ENCODE measurements around the gene TNFSF8. TPM values are rescaled to one million over a fixed set of nuclear protein-coding genes. Genes with fewer than 3 reads are reported as not detected.

Gene TNFSF8
- total RNA-seq, 1 donor from 2014 or later, result 1.0 TPM

DNA sequence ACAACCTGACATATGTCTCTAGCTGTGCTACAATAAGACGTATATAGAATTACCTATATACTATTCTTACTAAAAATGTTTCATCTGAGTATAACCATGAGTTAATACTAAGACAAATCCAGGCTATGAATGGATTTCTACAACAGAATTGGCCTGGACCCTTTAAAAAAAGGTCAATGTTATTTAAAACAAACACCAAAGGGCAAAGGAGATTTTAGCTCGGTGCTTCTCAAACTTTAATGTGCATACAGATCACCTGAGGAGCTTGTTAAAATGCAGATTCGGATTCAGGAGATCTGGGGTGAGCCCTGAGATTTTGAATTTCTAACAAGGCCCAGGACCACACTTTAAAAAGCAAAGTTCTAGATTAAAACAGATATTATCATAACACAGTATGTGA, 6.5 kb downstream of the TNFSF8 start:
- peaks cover 51% of the 10 kb centered on the region for H3K4me1 Mint-ChIP-seq
- CTCF ChIA-PET, result interaction anchor here (0.7 kb wide), 1 partner anchor 14 kb away, joined by 3 read pairs; no protein-coding TSS in a partner anchor
- DNase-seq, result no peak
- H3K4me3 Mint-ChIP-seq, result no peak overlapping the region
- TF ChIP-seq, protein P1, sequence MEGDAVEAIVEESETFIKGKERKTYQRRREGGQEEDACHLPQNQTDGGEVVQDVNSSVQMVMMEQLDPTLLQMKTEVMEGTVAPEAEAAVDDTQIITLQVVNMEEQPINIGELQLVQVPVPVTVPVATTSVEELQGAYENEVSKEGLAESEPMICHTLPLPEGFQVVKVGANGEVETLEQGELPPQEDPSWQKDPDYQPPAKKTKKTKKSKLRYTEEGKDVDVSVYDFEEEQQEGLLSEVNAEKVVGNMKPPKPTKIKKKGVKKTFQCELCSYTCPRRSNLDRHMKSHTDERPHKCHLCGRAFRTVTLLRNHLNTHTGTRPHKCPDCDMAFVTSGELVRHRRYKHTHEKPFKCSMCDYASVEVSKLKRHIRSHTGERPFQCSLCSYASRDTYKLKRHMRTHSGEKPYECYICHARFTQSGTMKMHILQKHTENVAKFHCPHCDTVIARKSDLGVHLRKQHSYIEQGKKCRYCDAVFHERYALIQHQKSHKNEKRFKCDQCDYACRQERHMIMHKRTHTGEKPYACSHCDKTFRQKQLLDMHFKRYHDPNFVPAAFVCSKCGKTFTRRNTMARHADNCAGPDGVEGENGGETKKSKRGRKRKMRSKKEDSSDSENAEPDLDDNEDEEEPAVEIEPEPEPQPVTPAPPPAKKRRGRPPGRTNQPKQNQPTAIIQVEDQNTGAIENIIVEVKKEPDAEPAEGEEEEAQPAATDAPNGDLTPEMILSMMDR (IDR thresholded peaks at IDR 0.05), result no peak
- H3K27ac Mint-ChIP-seq, result no peak overlapping the region
- intact Hi-C loops (cut with micrococcal nuclease), result no loop called here
- H3K9me3 Mint-ChIP-seq, result no peaks in the 10 kb centered on the region
- H3K27me3 Mint-ChIP-seq, result peaks cover 24% of the 10 kb centered on the region
- no peaks in the 10 kb centered on the region for H3K36me3 Mint-ChIP-seq (ENCODE audit: low read depth)
- ATAC-seq (ENCODE audit: low read depth), result no peak
- POLR2A ChIA-PET, result interaction anchor here (1.2 kb wide), 1 partner anchor 25 kb away, joined by 3 read pairs; no protein-coding TSS in a partner anchor

DNA sequence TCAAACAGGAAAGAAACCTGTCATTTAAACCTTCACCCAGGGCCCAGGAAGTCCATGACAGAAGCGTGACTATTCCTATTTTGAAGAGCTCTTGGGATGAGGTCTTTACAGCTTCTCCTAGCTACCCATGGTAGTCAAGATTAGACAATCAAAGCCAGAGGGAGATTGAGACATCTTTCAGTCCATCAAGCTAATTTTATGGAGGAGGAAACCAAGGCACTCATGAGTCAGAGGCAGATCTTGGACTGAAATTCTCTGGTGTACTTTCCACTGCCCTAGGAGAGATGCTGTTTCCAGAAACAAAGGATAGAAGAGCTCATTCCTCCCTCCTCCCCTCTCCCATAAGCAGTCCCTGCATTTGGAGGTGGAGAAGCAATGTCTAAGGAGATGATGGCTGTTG, 9.2 kb downstream of the TNFSF8 start:
- ChIA-PET POLR2A (interaction anchor here (0.6 kb wide), 1 partner anchor 225 kb away, joined by 5 read pairs; no protein-coding TSS in a partner anchor), CTCF (interaction anchor here (0.9 to 1.1 kb wide), 3 partner anchors 11 to 14 kb away, joined by 3 to 4 read pairs (median 3); no protein-coding TSS in a partner anchor)
- ATAC-seq (ENCODE audit: low read depth) (no peak), DNase-seq (no peak)
- intact Hi-C loops (cut with micrococcal nuclease), result no loop called here
- Mint-ChIP-seq H3K9me3 (no peaks in the 10 kb centered on the region), H3K4me1 (peaks cover 30% of the 10 kb centered on the region), H3K27ac (no peak overlapping the region), H3K36me3 (ENCODE audit: low read depth) (peaks cover 5% of the 10 kb centered on the region), H3K4me3 (no peak overlapping the region), H3K27me3 (peaks cover 17% of the 10 kb centered on the region)
- TF ChIP-seq, protein P1 (IDR thresholded peaks at IDR 0.05), result no peak

DNA sequence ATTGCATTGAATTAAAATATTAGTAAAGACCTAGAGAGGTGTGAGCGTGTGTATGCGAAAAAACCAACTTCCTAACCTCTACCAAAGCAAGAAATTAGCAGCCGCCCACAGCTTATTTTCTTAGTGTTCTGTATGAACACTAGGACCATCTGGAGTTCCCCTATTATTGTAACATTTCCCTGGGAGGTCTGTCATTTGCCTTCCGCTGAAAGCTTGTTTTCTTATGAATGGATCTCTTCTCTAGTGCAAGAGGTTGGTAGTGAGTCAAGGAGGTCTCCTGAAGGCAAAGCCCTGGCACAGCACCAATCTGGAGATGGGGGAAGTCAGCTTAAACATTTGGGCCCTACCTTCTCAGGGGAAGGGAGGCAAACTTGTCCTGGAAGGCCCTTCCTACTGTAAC, 10.8 kb downstream of the TNFSF8 start:
- ChIA-PET POLR2A (no interaction called here), CTCF (interaction anchor here (1.3 kb wide), 1 partner anchor 95 kb away, joined by 5 read pairs; no protein-coding TSS in a partner anchor)
- H3K4me3 Mint-ChIP-seq, result no peak overlapping the region
- ATAC-seq (ENCODE audit: low read depth), result no peak
- intact Hi-C loops (cut with micrococcal nuclease), result no loop called here
- peaks cover 16% of the 10 kb centered on the region for H3K4me1 Mint-ChIP-seq
- H3K36me3 Mint-ChIP-seq (ENCODE audit: low read depth), result peaks cover 5% of the 10 kb centered on the region
- DNase-seq, result no peak
- TF ChIP-seq, protein P1 (IDR thresholded peaks at IDR 0.05), result no peak
- peak overlapping the region; percentile 20 for H3K27ac Mint-ChIP-seq
- H3K9me3 Mint-ChIP-seq, result no peaks in the 10 kb centered on the region
- peaks cover 14% of the 10 kb centered on the region for H3K27me3 Mint-ChIP-seq

DNA sequence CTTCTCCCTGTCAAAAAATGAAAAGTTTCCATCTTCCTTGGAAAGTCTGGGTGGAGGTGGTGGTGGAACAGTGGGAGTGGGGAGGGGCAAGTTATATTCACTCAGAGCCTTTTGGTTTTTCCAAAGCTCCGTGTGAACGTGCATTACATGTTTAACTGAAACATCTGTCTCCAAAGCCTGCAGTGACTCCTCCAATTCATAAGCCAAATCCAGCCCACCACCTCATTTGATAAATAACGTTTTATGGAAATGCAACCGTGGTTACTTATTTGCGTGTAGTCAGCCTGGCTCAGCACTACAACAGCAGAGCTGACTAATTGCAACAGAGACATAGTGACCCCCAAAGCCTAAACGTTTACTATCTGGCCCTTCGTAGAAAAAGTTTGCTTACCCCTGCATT, 13.9 kb downstream of the TNFSF8 start:
- no peaks in the 10 kb centered on the region for H3K9me3 Mint-ChIP-seq
- peaks cover 2% of the 10 kb centered on the region for H3K27me3 Mint-ChIP-seq
- no peak overlapping the region for H3K4me3 Mint-ChIP-seq
- TF ChIP-seq, protein P1 (IDR thresholded peaks at IDR 0.05), result no peak
- no peak overlapping the region for H3K27ac Mint-ChIP-seq
- H3K36me3 Mint-ChIP-seq (ENCODE audit: low read depth), result peaks cover 5% of the 10 kb centered on the region
- ChIA-PET POLR2A (no interaction called here), CTCF (no interaction called here)
- intact Hi-C loops (cut with micrococcal nuclease), result no loop called here
- H3K4me1 Mint-ChIP-seq, result peaks cover 5% of the 10 kb centered on the region
- DNase-seq, result no peak
- no peak for ATAC-seq (ENCODE audit: low read depth)

DNA sequence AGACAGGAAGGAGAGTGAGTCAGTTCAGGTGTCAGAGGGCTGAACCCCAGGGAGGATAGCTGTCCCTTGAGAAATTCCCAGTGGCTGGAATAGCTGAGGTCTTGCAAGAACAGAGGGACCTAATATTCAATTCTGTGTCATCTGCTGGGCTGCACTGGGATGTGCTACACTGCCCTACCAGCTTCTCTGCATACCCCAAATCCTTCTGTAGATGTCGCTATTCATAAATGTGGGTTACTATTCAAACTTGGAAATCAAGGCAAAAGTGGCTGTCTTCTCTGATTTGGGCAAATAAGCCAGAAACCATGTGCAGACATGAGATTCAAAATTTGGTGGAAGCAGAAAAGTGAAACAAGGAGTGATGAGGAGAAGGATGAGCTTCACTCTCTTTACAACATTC, 16.3 kb downstream of the TNFSF8 start:
- POLR2A ChIA-PET, result no interaction called here
- intact Hi-C loops (cut with micrococcal nuclease), result no loop called here
- H3K4me1 Mint-ChIP-seq, result peaks cover 21% of the 10 kb centered on the region
- H3K27ac Mint-ChIP-seq, result peak overlapping the region; percentile 3
- DNase-seq, result no peak
- H3K36me3 Mint-ChIP-seq (ENCODE audit: low read depth), result peaks cover 5% of the 10 kb centered on the region
- CTCF ChIA-PET, result interaction anchor here (1.3 kb wide), 1 partner anchor 100 kb away, joined by 6 read pairs; no protein-coding TSS in a partner anchor
- TF ChIP-seq, protein P1 (IDR thresholded peaks at IDR 0.05), result no peak
- no peaks in the 10 kb centered on the region for H3K27me3 Mint-ChIP-seq
- no peaks in the 10 kb centered on the region for H3K9me3 Mint-ChIP-seq
- no peak overlapping the region for H3K4me3 Mint-ChIP-seq
- ATAC-seq (ENCODE audit: low read depth), result no peak

All from activated B cell treated with CpG ODN at 0.5 μM for 24 hours (primary cell).